Kidney glomerular epithelial cell (primary cell): ENCODE measurements around the gene SLC35F4.

ENCODE experiments used
- DNase-seq: peaks from one replicate; lab custom pipeline; 2025; lab: John Stamatoyannopoulos, UW

SLC35F4 gene

DNA sequence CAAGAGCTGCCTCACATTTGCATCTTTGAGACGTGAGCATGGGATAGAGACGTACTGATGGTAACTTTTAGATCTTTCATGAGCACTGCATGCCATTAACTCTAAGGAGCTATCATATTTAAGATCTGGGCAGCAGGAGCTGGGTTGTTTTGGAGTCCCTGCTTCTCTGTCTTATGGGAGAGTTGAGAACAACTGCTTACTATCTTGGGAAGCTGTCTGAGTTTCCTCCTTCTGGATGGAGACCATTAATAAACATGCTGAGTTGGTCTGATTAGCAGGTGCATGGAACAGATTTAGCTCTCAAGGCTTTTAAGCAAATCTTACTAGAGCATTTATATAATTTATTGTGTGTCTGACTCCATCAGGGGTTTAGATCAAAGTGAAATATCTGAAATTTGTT, 252.9 kb downstream of the SLC35F4 start:
- no peak for DNase-seq

DNA sequence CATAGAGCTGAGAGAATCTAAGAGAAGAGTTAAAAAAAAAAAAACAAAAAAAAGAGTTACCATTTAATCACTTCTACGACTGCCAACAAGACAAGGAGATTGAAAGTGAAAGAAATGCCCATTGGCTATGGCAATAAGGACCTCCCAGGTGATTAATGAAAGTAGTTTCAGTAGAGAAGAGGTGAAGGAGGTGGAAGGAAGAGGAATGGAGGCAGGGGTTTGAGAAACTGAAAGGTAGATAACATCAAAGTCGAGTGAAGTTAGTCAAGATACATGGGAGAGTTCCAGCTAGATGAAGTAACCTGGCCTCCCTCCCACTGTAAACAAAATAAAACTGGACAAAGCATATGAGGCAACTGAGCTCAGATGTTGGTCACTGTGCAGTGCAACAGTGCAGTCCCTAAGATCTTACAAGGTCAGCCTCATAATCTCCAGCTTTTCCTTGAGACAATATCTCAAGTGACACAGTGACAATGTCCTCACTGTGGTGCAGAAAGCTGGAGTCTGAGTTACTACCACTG, 254.3 kb downstream of the SLC35F4 start:
- no peak for DNase-seq

DNA sequence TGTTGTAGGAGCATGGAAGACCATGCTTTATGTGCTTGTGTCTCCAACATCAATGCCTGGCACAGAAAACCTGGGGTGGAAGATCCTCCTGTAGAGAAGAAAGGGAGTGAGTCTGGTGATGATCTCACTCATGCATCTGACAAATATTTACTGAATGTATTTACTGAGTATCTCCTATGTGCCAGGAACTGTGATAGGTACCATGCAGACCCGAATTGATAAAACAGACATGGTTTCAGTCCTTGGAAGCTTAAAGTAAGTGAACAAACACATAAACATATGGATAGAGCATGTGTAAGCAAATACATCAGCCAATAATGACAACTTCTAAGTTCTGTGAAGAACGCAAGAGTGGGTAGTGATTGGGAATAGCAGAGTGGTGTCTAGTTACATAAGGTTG, 255.3 kb downstream of the SLC35F4 start:
- DNase-seq, result no peak

DNA sequence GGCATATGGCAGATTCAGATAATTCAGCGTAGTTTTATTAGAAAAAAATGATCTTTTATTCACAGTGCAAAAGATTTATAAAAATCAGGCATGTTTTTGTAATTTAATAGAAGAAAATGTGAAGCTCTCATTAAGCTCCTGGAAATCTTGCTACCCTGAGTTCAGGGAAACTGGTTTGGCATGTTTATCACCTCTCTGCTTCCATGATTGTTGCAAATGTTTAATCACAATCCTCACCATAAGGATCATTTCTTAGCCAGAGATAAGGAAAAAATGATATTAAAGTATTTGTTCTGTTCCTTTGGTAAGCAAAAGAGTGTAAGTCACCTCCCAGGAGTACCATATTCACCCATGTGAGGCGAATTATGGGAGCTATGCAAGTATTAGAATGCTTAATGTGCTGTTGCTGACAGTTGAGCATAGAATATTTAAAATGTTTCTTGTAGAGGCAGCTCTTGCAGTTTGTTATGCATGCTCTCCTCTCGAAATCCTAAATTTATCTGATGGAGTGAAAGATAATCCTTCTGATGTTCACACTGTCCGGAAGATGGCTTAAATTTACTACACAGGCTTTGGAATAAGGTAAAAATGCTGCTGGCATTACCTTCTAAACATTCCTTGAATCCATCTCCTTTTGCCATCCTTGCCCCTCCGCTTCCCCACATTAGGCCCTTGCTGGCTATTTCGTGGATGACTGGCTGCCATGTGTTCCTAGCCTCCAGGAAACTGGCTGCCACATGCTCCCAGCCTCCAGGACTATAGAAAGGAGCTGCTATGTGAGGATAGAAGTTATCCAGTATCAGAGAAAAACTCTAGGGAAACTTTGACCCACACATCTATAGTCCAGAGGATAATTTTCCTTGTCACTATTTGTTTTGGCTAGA, 256.5 kb downstream of the SLC35F4 start:
- no peak for DNase-seq

DNA sequence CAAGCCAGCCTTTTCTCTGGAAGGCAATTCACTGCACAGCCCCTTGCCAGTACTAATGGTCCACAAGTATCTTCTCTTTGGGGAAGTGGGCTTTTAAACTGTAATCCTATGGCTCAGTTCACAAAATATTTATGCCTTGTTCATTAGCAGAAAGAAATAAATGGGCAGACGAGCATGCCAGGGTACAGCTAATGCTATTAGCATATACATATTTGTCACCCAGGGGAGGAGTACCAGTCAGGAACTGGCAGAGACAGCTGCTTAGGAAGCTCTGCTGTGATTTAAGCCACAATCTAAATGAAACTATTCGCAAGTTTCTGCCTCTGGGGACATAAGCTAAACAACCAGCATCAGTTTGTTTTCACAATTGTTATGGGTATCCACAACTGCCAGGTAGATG, 258.8 kb downstream of the SLC35F4 start:
- DNase-seq, result no peak

DNA sequence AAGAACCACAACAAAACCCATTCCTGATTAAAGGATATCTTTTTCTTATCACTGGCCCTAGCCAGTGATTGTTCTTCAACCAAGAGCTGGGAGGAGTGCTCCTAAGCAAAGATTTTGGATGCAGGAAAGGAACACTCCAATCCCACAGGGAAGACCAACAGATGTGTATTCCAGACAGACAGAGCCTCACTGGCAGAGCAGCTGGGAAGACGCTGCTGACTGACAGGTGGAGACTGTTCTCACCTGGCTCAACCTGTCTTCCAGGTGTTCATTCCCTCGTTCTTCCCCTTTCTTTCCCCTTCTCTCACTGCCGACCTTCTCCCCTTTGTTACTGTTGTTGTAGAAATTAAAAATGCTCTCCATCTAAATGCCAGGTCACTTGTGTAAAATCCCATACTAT, 282.5 kb downstream of the SLC35F4 start:
- DNase-seq, result no peak

DNA sequence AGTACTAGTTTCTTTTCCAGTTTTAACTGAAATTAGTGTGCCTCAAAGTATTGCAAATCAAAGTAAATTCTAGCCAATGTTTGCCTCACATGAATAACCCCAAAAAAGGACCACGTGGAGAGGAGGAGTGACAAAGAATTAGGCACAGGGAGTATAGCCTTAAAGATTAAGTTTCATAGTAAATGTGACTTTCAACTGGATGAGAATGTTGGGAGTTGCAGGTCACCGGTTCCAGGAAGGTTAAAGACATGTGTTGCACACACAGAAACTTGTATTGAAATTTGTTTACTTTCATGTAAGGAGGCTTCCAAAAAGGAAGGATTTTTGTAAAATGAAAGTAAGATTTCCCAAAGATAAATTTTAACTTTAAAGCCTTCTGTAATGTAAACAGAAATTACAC, 283.1 kb downstream of the SLC35F4 start:
- no peak for DNase-seq

DNA sequence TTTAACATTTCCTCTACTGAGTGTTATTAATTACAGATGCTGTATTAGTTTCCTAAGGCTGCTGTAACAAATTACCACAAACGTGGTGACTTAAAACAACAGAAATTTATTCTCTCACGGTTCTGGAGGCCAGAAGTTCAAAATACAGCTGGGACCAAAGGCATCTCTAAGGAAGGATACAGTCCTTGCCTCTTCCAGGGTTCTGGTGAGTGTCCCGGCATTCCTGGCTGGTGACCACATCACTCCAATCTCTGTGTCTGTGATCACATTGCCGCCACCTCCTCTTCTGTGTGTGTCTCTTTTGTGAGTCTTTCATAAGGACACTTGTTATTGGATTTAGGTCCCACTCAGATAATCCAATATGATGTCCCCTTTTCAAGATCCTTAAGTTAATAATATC, 287.1 kb downstream of the SLC35F4 start:
- peak; percentile 28 for DNase-seq

DNA sequence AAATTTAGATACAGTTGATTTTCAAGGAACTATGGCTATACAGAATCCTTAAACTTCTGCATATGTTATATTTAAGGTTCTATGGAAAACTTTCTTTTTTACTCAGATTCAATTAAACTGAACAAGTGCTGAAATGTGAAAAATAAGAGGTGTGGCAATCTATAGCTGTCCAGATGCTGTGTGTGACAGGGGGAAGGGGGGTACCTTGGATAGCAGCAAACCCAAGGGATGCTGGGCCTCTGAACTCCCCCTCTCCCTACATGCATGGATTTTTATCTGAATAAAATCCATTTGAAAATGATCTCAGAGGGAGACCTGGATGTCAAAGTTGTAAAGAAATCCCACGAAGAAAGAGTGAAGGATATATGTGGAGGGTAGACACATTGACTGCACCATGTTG, 289.4 kb downstream of the SLC35F4 start:
- DNase-seq, result no peak

DNA sequence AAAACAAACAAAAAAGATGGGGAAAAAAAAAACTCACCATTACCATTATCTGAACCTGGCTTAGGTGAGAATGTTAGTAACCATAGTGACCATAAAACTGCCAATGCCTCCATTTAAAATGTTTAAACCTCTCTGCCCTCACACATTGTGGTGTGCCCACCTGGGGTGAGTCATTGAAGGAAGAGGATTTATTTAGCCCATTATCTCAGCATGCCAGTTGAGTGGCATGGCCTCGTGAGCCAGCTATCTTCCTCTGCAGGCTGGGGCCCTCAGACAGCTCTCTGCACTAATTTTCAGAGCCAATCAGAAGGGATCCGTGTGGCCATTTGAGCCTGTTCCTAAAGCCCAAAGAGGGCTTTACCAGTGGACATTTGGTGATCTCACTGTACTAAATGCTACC, 290.4 kb downstream of the SLC35F4 start:
- DNase-seq, result no peak

DNA sequence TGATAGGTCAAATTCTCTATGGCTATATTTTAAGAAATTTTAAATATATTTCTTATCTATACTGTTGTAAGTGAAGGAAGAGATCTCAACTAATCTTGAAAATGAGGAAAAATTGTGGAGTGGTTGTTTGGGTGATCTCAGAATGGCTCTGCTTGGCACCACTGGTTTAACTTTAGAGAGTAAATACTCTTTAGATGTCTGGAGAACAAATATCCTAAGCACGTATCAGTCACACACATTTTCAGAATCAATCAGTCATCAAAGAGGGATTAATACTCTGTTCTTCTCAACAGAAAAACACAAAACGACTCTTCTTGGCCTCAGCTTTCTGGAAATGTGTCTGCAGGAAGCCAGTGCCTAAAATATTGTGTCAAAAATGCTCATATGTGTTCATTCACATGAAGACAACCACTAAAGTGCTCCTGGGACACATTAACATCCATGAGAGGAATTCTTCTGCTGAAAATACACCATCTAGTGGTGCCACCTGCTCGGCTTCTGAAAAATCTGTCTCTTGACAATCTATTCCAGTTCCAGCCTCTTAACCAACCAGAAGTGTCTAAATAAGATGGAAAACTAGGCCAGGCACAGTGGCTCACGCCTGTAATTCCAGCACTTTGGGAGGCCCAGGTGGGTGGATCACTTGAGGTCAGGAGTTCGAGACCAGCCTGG, 291.1 kb downstream of the SLC35F4 start:
- DNase-seq, result no peak

DNA sequence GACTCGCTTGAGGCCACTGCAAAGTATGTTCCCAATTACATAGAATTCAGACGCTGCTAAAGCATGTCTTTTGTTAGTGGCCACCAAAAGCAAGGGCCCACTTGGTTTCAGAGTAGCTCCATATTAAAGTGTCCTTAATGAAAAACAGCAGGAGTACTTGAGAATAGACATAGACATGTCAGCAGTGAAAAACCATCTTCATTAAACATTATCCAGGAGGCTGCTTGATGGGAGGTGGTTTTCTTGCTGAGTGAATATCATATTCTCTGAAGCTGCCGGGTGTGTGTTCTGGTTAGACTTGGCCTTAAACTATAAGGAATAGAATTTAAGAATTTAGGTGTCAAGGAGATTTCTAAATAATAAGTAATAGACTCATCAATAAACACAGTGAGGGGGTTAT, 292.7 kb downstream of the SLC35F4 start:
- no peak for DNase-seq

DNA sequence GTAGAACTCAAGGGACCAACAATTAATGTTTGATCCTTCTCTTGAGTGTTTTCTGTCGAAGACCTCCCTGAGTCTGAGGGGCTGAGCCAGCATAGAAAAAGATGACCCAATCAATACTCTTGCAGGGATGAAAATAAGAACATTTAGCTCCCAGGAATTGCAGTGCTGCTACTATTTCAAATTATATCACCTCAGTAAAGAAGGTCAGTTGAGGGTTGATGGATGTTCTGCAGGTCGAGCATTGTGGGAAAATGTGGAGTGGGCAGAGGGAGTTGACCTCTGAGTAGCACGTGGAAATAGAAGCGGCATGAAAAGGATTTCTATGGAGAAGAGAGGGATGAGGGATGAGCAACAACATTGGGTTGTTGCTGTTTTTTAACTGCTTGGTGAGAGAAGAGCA, 297.3 kb downstream of the SLC35F4 start:
- DNase-seq, result no peak

DNA sequence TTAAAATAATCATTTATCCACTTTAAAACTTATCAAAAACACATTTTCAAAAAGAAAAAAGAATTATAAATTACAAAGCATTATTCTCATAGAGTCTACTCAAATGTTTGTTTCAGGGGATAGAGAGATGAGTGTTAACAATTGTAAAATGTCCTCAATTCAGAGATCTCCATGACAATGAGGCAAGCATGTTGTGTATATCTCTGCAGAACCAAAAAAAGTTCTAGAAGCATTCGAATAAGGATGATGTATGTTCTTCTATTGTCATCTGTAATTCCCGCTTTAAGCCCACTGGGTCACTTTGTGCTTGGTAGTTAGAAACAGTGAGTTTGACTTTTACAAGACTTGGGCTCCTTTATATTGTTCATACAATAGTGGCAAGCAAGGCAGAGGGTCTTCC, 298.7 kb downstream of the SLC35F4 start:
- no peak for DNase-seq

DNA sequence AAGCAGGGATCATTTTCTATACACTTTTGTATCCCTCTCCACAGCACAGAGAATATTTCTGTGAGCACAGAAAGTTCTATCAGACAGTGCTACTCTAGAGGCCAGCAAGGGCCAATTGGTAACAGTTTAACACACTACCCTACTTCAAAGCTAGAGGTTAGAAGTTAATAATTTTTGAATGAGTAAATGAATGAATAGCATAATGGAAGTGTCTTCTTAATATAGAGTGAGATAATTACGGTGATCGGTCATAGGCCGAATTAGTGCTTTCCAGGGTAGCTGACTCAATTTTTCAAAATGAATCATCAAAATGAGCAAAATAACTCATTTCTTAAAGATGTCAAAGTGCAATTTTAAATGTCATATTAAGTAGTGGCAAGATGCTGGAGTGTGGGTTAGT, 305.2 kb downstream of the SLC35F4 start:
- peak; percentile 87 for DNase-seq

DNA sequence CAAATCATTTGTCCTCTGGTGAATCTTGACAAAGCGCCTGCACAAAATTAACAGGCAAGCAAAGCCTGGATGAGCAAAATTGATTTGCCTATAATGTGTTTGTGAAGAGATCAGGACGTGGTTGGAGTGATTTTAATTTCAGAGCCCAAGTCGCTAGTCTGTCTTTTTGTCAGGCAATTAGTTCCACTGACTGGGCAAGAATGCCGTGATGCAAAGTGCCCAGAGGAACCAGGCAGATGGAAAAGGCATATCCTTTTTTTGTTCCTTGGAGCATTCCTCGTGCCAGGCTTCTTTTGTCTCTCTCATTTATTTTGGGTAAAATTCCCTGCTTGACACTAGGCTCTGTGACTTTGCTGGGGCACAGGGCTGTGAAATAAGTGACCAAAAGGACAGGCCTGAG, 306.3 kb downstream of the SLC35F4 start:
- peak; percentile 58 for DNase-seq

DNA sequence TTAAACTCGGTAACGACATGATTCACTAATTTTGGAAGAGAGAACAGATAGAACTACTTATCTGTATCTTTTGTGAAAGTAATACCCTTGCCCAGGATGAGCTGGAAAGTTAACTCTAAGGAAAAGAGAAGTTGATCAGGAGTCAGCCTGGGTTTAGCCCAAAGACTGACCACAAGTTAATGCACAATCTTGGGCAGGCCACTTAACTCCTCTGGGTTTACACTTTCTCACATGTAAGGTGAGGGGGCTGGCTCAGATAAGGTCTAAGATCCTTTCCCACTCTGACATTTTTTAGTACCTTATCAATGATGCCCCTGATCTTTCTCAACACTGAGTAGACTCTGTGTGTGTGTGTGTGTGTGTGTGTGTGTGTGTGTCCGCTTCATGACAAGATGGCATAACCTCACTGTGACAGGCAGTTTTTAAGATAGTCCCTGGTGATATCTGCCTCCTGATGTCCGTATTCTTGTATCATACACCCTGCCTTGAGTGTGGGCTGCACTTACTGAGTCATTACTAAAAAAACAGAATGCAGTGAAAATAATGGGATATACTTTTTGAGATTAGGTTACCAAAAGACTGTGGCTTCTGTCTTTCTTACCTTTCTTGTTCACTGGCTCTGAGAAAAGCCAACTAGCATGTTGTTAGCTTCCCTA, 316.0 kb downstream of the SLC35F4 start:
- DNase-seq, result peak; percentile 52

DNA sequence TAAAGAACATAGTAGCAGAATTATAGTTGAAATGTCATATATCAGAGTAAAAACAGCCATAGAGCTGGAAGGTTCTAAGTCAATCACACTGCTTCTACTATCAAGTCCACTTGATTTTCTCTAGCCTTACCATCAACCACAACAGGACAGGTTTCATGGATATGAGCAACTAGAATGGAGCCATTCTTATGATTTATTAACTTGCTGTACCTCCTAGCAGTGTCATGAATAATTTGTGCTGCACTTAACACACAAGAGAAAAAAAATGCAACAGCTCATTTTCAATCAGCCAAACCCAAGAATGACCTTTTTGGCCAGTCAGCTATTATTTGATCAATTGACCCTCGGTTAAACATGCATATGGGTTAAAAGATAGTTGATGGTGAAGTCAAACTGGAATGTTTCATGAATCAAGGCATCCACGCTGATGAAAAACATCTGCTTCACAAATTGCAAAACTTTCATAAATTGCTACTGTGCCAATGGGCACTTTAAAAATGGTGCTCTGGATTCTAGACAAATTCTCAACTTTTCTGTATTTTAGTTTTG, 316.8 kb downstream of the SLC35F4 start:
- no peak for DNase-seq

DNA sequence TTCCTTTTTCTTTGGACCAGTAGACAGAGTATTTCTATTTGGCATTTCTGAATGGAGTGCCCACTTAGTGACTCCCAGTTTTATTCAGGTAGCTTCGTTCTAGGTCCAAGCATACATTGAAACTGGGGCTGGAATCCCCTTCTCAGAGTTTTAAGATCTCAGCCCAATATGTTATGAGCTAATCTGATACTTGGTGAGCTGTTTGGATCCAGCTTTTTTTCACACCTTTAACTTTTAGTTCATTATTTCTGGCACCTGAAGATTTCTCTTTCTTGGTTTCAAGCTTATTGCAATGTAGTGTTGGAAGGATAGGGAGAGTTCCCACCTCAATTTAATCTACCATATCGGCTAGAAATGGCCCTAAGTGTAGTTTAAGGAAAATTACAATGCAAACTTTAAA, 318.8 kb downstream of the SLC35F4 start:
- no peak for DNase-seq

DNA sequence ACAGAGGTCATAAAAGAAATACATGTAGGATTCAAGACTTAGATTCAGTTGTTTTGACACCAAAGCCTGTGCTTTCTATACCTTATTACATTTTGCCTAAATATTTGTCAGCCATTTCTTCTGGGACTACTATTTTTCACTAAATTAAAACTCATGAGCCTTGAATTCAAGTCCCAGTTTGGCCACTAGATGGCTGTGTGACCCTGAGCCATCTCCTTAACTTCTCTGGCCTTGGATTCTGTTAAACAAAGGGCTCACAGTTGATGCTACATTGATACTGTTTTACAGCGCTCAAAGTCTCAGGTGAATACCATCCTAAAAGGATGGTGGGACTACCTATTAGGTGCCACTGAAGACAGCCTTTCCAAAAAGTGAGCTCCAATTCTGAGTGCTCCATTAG, 332.7 kb downstream of the SLC35F4 start:
- peak; percentile 34 for DNase-seq

DNA sequence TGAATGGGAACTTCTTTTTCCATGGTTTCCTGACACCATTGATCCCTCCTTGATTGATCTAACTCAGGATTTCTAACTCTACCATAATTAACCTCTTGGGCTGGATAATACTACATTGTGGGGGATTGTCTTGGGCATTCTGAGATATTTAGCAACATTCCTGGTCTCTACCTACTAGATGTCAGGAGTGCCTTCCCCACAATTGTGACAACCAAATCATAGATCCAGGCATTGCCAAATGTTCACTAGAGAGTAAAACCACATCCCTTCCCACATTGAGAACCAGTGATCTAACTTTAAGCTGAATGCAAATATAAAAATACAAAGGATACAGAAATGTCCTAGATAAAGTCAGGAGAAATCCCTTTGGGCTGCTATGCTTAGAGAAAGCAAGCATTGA, 335.3 kb downstream of the SLC35F4 start:
- no peak for DNase-seq

DNA sequence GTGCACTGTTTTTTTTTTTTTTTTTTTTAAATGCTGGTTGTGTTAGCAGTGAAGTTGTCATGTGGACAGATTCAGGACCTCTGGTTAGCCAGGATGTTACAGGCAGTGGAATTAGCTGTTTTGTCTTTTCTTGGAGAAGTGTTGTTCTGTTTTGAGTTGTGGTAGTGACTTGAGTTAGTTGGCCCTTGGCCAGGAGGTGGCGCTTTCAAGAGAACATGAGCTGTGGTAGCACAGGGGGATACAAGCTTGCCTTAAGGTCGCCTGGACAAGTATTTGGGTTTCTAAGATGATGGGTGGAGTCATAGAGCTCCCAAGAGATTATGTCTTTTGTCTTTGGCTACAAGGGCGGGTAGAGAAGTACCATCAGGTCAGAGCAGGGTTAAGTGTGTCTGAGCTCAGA, 338.9 kb downstream of the SLC35F4 start:
- no peak for DNase-seq

DNA sequence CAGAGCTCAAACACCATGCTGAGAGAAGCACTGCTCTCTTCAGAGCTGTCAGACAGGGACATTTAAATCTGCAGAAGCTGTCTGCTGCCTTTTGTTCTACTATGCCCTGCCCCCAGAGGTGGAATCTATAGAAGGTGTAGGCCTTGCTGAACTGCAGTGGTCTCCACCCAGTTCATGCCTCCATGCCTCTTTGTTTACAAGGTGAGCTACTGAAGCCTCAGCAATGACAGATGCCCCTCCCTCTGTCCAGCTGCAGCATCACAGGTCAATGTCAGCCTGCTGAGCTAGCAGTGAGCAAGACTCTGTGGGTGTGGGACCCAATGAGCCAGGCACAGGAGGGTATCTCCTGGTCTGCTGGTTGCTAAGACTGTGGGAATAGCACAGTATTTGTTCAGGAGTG, 346.8 kb downstream of the SLC35F4 start:
- no peak for DNase-seq
